ENCODE results near the gene BATF2. TPM values are rescaled to one million over a fixed set of nuclear protein-coding genes. Genes with fewer than 3 reads are reported as not detected.
A peak's percentile ranks its signal among the peaks of the same experiment; 100 is the strongest.

BATF2 gene
- total and polyA plus RNA-seq, 2 experiments from 2014 or later: 0.79 to 4.0 TPM

DNA sequence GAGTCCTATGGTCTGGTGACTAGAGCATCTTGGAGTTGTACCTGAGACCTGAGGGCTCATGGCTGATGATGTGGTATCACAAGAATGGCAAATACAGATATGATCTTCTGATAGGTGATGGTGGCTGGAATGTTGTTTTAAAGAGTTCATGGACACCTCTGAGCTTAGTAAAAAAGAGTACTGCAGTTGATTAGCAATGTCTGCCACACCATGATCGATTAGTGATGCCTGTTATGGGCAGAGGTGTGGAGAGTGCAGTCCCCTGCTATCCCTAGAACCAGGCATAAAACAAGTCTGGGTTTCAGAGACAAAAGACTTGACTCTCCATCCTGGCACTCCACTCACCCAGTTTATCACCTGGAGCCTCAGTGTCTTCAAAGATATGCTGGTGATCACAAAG is 1.4 kb upstream of the BATF2 start:
- Histone ChIP-seq H3K9me2 (ENCODE audit: insufficient read depth) (no peaks in the 10 kb centered on the region), H4K20me1 (ENCODE audit: insufficient read depth) (no peaks in the 10 kb centered on the region), H3K27ac (no peak overlapping the region), H3K9me3 (ENCODE audit: low read depth) (no peaks in the 10 kb centered on the region), H3K27me3 (replicated peaks; ENCODE audit: insufficient read depth) (no peaks in the 10 kb centered on the region), H3K79me2 (ENCODE audit: insufficient read depth) (no peaks in the 10 kb centered on the region), H3K4me2 (ENCODE audit: unreplicated experiment) (no peak overlapping the region), H3K4me1 (ENCODE audit: insufficient read depth) (peaks cover 6% of the 10 kb centered on the region), H2AFZ (no peak overlapping the region), H3K4me3 (no peak overlapping the region), H3F3A (ENCODE audit: insufficient read depth) (no peaks in the 10 kb centered on the region), H3K9ac (no peak overlapping the region), H3K36me3 (ENCODE audit: low read depth) (no peaks in the 10 kb centered on the region)
- WGBS, 2 experiments (ENCODE audit: low coverage in 1 of 2, low lambda C conversion rate in 2 of 2, missing lambda C conversion rate in 2 of 2): 82 to 94% methylated on average over 1 of the region's 1 CpG
- in situ Hi-C loops (cut with MboI): no loop called here
- DNase-seq: no peak
- TF ChIP-seq EZH2phosphoT487 (IDR thresholded peaks at IDR 0.05; ENCODE audit: insufficient read depth, low read depth): no peak
- no peak for TF ChIP-seq EZH2 (IDR thresholded peaks at IDR 0.05; ENCODE audit: insufficient read depth, poor library complexity, severe bottlenecking)

DNA sequence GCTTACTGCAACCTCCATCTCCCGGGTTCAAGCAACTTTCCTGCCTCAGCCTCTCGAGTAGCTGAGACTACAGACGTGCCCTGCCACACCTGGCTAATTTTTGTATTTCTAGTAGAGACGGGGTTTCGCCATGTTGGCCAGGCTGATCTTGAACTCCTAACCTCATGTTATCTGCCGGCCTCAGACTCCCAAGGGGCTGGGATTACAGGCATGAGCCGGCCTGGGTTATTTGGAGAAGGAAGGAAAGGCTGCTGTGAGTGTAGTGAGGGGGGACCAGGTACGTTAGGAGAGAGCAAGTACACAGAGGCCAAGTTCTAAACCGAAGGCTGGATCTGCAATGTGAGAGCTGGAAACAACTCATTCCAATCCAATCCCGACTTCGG is 453 bp downstream of the BATF2 start:
- peak overlapping the region; percentile 36; the same call in 1 of the 2 replicates for H3K9ac ChIP-seq
- TF ChIP-seq EZH2 (IDR thresholded peaks at IDR 0.05; ENCODE audit: insufficient read depth, poor library complexity, severe bottlenecking) (no peak), EZH2phosphoT487 (IDR thresholded peaks at IDR 0.05; ENCODE audit: insufficient read depth, low read depth) (no peak)
- H4K20me1 ChIP-seq (ENCODE audit: insufficient read depth): no peaks in the 10 kb centered on the region
- H3F3A ChIP-seq (ENCODE audit: insufficient read depth): no peaks in the 10 kb centered on the region
- DNase-seq: no peak
- no peaks in the 10 kb centered on the region for H3K9me3 ChIP-seq (ENCODE audit: low read depth)
- peaks cover 6% of the 10 kb centered on the region for H3K4me1 ChIP-seq (ENCODE audit: insufficient read depth)
- in situ Hi-C loops (cut with MboI): no loop called here
- no peaks in the 10 kb centered on the region for H3K36me3 ChIP-seq (ENCODE audit: low read depth)
- H2AFZ ChIP-seq: peak overlapping the region; percentile 80
- H3K27me3 ChIP-seq (replicated peaks; ENCODE audit: insufficient read depth): no peaks in the 10 kb centered on the region
- no peaks in the 10 kb centered on the region for H3K9me2 ChIP-seq (ENCODE audit: insufficient read depth)
- 41 to 42% methylated on average over 11 of the region's 11 CpGs for WGBS, 2 experiments (ENCODE audit: low coverage in 1 of 2, low lambda C conversion rate in 2 of 2, missing lambda C conversion rate in 2 of 2)
- H3K4me3 ChIP-seq: peak overlapping the region; percentile 55
- H3K27ac ChIP-seq: no peak overlapping the region
- H3K4me2 ChIP-seq (ENCODE audit: unreplicated experiment): peak overlapping the region; percentile 71
- H3K79me2 ChIP-seq (ENCODE audit: insufficient read depth): no peaks in the 10 kb centered on the region

DNA sequence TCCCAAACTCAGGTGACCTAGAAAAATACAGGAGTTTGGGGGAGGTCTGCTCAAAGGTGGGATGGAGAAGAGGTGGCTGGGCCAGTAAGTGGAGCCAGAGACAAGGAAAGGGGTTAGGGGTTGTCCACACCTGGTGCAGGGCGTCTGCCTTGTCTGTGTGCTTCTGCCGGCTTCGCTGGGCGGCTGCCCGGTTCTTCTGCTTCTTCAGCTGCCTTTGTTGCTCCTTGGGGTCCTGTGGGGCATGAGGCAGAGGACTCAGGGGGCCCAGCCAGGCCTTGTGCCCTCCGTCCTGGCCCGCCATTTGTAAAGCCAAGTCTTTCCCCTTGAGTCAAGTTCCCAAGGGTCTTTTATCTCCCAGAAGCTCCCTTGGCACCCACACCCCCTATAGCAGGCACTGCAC is 2.5 kb downstream of the BATF2 start:
- no peak overlapping the region for H3K4me3 ChIP-seq
- H4K20me1 ChIP-seq (ENCODE audit: insufficient read depth): no peaks in the 10 kb centered on the region
- no peaks in the 10 kb centered on the region for H3K36me3 ChIP-seq (ENCODE audit: low read depth)
- no peak for TF ChIP-seq EZH2phosphoT487 (IDR thresholded peaks at IDR 0.05; ENCODE audit: insufficient read depth, low read depth)
- DNase-seq: no peak
- H3K4me2 ChIP-seq (ENCODE audit: unreplicated experiment): no peak overlapping the region
- no peak overlapping the region for H2AFZ ChIP-seq
- no peaks in the 10 kb centered on the region for H3K27me3 ChIP-seq (replicated peaks; ENCODE audit: insufficient read depth)
- no peaks in the 10 kb centered on the region for H3F3A ChIP-seq (ENCODE audit: insufficient read depth)
- H3K9ac ChIP-seq: no peak overlapping the region
- no peaks in the 10 kb centered on the region for H3K79me2 ChIP-seq (ENCODE audit: insufficient read depth)
- in situ Hi-C loops (cut with MboI): no loop called here
- H3K9me2 ChIP-seq (ENCODE audit: insufficient read depth): no peaks in the 10 kb centered on the region
- H3K27ac ChIP-seq: no peak overlapping the region
- H3K9me3 ChIP-seq (ENCODE audit: low read depth): no peaks in the 10 kb centered on the region
- peaks cover 6% of the 10 kb centered on the region for H3K4me1 ChIP-seq (ENCODE audit: insufficient read depth)
- 79 to 84% methylated on average over 7 of the region's 7 CpGs for WGBS, 2 experiments (ENCODE audit: low coverage in 1 of 2, low lambda C conversion rate in 2 of 2, missing lambda C conversion rate in 2 of 2)

DNA sequence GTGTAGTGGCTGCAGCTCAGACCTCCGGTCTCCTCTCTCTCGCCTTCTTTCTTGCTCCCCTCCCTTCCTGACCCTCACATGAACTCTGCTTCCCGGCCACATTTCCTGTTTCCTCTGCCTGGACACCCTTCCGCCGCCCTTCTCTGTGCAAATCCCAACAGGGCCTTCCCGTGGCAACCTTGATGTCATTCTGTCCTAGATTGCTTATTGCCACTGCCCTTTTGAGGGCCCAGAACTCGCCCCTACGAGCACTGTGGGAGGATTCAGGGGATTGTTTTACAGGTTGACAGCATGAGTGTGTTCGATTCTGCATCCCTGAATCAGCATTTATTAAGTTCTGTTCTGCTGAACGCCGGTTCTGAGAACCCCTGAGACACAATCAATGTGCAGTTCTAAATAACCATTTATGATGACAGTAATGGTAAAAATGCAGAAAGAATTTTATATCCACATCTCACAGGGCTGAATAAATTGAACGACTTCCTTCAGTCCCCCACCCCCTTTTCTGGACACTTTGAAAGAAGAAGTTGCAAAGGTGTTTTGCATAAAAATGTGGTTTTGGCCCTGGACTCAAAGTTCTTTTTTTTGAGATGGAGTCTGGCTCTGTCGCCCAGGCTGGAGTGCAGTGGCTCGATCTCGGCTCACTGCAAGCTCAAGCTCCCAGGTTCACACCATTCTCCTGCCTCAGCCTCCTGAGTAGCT is 6.4 kb downstream of the BATF2 start:
- Histone ChIP-seq H3K27me3 (replicated peaks; ENCODE audit: insufficient read depth) (no peaks in the 10 kb centered on the region), H3K36me3 (ENCODE audit: low read depth) (no peaks in the 10 kb centered on the region), H3K9ac (no peak overlapping the region), H3K79me2 (ENCODE audit: insufficient read depth) (no peaks in the 10 kb centered on the region), H3K4me1 (ENCODE audit: insufficient read depth) (no peaks in the 10 kb centered on the region), H3F3A (ENCODE audit: insufficient read depth) (no peaks in the 10 kb centered on the region), H3K4me3 (no peak overlapping the region), H4K20me1 (ENCODE audit: insufficient read depth) (no peaks in the 10 kb centered on the region), H3K4me2 (ENCODE audit: unreplicated experiment) (no peak overlapping the region), H2AFZ (no peak overlapping the region), H3K9me3 (ENCODE audit: low read depth) (no peaks in the 10 kb centered on the region), H3K9me2 (ENCODE audit: insufficient read depth) (no peaks in the 10 kb centered on the region), H3K27ac (no peak overlapping the region)
- WGBS, 2 experiments (ENCODE audit: low coverage in 1 of 2, low lambda C conversion rate in 2 of 2, missing lambda C conversion rate in 2 of 2): 63 to 65% methylated on average over 15 of the region's 15 CpGs
- DNase-seq: no peak
- in situ Hi-C loops (cut with MboI): no loop called here
- no peak for TF ChIP-seq EZH2phosphoT487 (IDR thresholded peaks at IDR 0.05; ENCODE audit: insufficient read depth, low read depth)
- no peak for TF ChIP-seq EZH2 (IDR thresholded peaks at IDR 0.05; ENCODE audit: insufficient read depth, poor library complexity, severe bottlenecking)

Data from GM23248 (cell line).